Activated T-helper 2 cell treated with anti-CD3 and anti-CD28 coated beads, Interferon-gamma antibody, Interleukin-2, Interleukin-4, amounts not matched to agents 10 μg/mL and 5 μg/mL and 100 μg/mL, durations not matched to agents 14 hours and 24 hours and 36 hours (primary cell): Measurements from ENCODE around the gene GGACT. TPM values are rescaled to one million over a fixed set of nuclear protein-coding genes. Genes with fewer than 3 reads are reported as not detected.

Experiments used
- DNase-seq: peaks from one replicate; pipeline ENCODE4 v3.0.0; 2021; ENCODE audit warnings: low spot score
- H3K27ac Mint-ChIP-seq: one replicate; pipeline ENCODE4 v1.8.0; 2021; ENCODE audit warnings: mixed read lengths
- H3K27me3 Mint-ChIP-seq: one replicate; pipeline ENCODE4 v1.8.0; 2021; ENCODE audit warnings: low read depth, mixed read lengths
- H3K36me3 Mint-ChIP-seq: one replicate; pipeline ENCODE4 v1.8.0; 2021; ENCODE audit warnings: low read depth, mixed read lengths
- H3K4me1 Mint-ChIP-seq: one replicate; pipeline ENCODE4 v1.8.0; 2021; ENCODE audit warnings: low read depth, mixed read lengths
- H3K4me3 Mint-ChIP-seq: one replicate; pipeline ENCODE4 v1.8.0; 2021; ENCODE audit warnings: low read depth, mild to moderate bottlenecking, moderate library complexity, mixed read lengths
- H3K9me3 Mint-ChIP-seq: one replicate; pipeline ENCODE4 v1.8.0; 2021; ENCODE audit warnings: mixed read lengths
- intact Hi-C: fragments of 100-400 bp; cut with micrococcal nuclease; formaldehyde crosslinking; loops from one replicate; pipeline ENCODE4 v1.15.1; 2023
- total RNA-seq: library from RNA; stranded (reverse); gene quantifications from 2 replicates; pipeline ENCODE4 v1.2.3, GENCODE V29; 2022

GGACT gene
- total RNA-seq, 1 donor from 2014 or later: 5.5 TPM

DNA sequence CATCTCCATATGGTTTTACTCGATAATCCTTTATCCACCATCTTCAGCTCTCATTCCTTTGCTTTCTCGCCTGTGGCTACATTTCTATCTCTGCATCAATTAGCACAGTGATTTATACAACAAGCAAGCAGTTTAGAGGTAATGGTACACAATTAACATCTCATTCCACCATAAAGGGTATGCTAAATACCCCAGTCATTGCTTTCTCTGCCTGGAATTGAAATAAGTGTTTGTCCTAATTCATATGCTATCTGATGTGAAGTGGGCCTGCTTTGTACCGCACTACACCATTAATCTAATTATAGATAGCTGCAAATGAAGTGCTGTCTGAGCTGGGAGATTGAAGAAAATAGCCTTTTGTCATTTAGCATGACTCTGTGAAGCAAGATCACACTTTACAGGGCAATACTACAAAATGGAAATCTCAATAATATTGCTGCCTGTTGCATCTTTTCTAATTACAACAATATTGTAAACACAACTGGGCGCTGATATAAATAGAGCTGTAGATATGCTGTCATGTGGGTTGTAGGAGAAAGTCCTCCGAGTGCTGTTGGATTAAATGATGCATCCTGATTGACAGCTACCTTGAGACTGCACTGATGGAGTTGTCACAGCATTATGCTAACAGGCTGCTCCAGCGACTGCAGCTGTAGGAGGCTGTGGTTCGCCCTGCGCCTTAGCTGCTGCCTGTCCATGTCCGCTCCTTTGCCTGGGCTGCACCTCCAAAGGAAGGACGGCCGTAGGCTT lies 78.2 kb downstream of the GGACT start:
- H3K4me1 Mint-ChIP-seq: peaks cover 25% of the 10 kb centered on the region
- H3K27me3 Mint-ChIP-seq: peaks cover 51% of the 10 kb centered on the region

DNA sequence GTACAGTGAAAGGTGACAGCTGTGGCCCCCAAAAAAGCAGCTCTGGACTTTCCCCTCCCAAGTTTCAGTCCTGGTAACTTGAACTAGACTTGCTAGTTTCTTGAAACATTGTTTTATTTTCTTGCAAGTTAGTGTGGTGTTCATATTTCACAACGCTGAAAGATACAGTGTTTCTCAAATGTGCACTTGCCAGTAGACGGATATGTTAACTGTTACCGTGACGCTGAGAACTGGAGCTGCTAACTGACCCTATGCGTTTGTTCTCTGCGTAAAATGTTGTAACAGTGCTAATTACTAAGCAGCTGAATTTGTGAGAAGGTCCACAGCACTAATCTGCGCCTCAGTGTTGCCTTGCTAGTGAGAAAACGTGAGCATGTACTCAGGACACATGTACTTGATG lies 79.6 kb downstream of the GGACT start:
- H3K4me3 Mint-ChIP-seq: no peak overlapping the region
- no peaks in the 10 kb centered on the region for H3K36me3 Mint-ChIP-seq
- no peaks in the 10 kb centered on the region for H3K9me3 Mint-ChIP-seq
- DNase-seq: no peak
- peaks cover 56% of the 10 kb centered on the region for H3K27me3 Mint-ChIP-seq
- H3K27ac Mint-ChIP-seq: no peak overlapping the region
- peaks cover 21% of the 10 kb centered on the region for H3K4me1 Mint-ChIP-seq
- intact Hi-C loops: no loop called here

More for the DNA sequence above, 78.2 kb downstream of the GGACT start:
- Mint-ChIP-seq H3K4me3 (no peak overlapping the region), H3K9me3 (no peaks in the 10 kb centered on the region), H3K36me3 (no peaks in the 10 kb centered on the region), H3K27ac (no peak overlapping the region)
- intact Hi-C loops: loop anchor here (5.0 kb wide), 2 partner anchors 273 to 513 kb away; no protein-coding TSS in a partner anchor
- DNase-seq: no peak

DNA sequence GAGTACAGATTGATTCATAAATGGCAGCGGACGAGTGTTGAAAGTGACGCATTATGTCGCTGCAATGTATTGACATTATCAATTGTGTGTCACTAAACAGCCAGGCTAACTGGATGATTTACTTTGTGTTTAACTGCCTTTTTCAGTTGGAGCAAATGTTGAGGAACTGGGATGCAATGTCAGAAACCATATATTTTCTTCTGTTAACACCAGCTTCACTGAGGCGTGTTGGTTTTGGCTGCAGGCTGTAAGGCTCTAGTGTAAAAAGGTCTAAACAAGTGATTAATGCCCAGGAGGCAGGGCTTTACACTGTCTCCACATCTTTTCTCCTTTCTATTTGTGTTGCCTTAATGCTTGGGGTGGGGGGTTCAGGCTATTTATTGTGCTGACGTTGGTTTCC lies 80.1 kb downstream of the GGACT start:
- H3K4me1 Mint-ChIP-seq: peaks cover 21% of the 10 kb centered on the region
- H3K36me3 Mint-ChIP-seq: no peaks in the 10 kb centered on the region
- intact Hi-C loops: no loop called here
- no peak for DNase-seq
- no peaks in the 10 kb centered on the region for H3K9me3 Mint-ChIP-seq
- no peak overlapping the region for H3K4me3 Mint-ChIP-seq
- H3K27me3 Mint-ChIP-seq: peaks cover 53% of the 10 kb centered on the region
- no peak overlapping the region for H3K27ac Mint-ChIP-seq

DNA sequence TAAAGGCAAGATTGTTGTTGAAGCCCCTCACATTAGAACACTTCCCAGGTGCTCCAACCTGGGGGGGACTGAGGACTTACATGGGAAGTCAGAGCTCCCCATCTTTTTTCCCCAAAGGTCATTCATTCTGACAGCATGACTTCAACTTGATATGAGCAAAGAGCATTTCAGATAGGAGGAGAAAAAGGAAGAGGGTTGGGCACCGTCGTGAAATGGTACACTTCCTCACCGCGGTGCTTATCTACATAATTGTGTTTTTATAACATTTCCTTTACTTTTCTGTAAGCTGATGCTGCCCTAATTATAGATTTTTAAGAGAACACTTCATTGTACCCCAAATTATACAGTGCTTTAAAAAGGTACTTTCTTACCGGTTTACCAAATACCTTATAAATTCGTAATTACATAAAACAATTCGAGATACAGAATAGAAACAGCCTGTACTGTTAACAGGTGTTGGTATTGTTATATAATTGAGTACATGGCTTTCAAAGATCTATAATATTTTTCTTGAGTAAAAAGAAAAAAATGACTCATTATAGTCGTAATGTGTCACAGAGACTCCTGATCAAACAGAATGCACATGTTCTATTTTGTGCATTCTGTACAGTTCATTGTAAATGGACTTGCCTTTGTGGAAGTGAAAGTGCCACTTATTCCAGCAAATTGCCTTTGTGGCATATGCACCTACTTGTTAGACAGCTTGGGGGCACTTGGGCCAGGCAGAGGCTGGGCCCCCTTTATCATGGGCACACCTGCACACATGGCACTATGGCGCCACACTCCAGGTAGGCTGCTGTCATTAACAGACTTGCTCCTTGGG lies 81.8 kb downstream of the GGACT start:
- no peak for DNase-seq
- no peaks in the 10 kb centered on the region for H3K36me3 Mint-ChIP-seq
- peaks cover 23% of the 10 kb centered on the region for H3K4me1 Mint-ChIP-seq
- H3K27ac Mint-ChIP-seq: peak overlapping the region; percentile 81
- H3K27me3 Mint-ChIP-seq: peaks cover 50% of the 10 kb centered on the region
- intact Hi-C loops: loop anchor here (1.0 to 2.0 kb wide), 4 partner anchors 72 to 418 kb away; partner anchors contain the start of gene PCCA
- no peaks in the 10 kb centered on the region for H3K9me3 Mint-ChIP-seq
- peak overlapping the region; percentile 65 for H3K4me3 Mint-ChIP-seq

DNA sequence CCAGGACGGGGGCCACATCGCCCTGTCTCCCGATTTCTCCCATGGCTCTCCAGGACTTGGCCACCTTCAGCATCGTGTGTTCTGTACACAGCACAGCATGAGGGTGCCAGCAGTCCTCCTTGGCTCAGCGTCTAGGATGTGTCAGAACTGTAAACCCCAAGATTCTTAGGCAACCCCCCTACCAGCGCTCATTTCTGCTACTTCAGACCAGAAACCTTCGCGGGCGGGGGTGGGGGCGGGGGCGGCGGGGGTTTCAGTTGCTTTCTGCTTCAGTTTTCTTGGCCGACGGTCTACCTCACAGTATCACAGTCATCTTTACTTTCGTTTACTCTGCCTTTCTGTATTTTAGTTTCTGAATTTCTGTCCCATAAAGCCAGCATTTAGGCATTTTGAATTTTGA lies 82.4 kb downstream of the GGACT start:
- no peaks in the 10 kb centered on the region for H3K9me3 Mint-ChIP-seq
- H3K27me3 Mint-ChIP-seq: peaks cover 44% of the 10 kb centered on the region
- DNase-seq: no peak
- peaks cover 20% of the 10 kb centered on the region for H3K4me1 Mint-ChIP-seq
- peak overlapping the region; percentile 65 for H3K4me3 Mint-ChIP-seq
- H3K36me3 Mint-ChIP-seq: no peaks in the 10 kb centered on the region
- peak overlapping the region; percentile 81 for H3K27ac Mint-ChIP-seq
- intact Hi-C loops: loop anchor here (1.0 to 2.0 kb wide), 4 partner anchors 71 to 417 kb away; partner anchors contain the start of gene PCCA

DNA sequence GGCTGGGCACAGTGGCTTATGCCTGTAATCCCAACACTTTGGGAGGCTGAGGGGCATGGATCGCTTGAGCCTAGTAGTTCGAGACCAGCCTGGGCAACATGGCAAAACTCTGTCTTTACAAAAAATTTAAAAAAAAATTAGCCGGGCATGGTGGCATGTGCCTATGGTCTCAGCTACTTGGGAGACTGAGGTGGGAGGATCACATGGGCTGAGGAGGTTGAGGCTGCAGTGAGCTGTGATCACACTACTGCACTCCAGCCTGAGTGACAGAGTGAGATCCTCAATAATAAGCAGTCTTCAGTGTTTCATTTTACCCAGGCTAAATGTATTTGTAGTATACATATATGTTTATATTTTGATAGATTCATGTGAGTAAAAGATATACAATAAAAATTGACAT lies 85.0 kb downstream of the GGACT start:
- DNase-seq: no peak
- Mint-ChIP-seq H3K36me3 (no peaks in the 10 kb centered on the region), H3K4me3 (no peak overlapping the region), H3K4me1 (peaks cover 20% of the 10 kb centered on the region), H3K9me3 (no peaks in the 10 kb centered on the region), H3K27ac (no peak overlapping the region), H3K27me3 (peaks cover 32% of the 10 kb centered on the region)
- intact Hi-C loops: no loop called here

DNA sequence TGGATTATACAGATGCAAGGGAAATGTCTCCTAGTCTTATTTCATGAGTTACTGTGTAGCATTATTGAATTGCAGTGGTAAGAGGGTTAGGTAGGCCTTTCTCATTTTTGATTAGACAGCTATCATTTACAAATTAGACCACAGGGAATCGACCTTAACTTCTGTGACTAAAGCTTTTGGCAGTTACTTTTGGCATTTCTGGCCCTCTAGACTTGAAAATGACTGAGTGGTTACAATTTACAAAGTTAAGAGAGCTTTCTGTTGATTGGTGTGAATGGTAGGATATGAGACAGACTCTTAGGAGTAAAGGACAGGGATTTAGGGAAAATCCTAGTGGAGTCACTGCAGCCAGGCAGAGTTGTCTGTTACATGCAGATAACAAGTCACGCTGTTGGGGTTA lies 86.1 kb downstream of the GGACT start:
- intact Hi-C loops: no loop called here
- Mint-ChIP-seq H3K4me1 (peaks cover 20% of the 10 kb centered on the region), H3K27me3 (peaks cover 30% of the 10 kb centered on the region), H3K4me3 (no peak overlapping the region), H3K36me3 (no peaks in the 10 kb centered on the region), H3K27ac (no peak overlapping the region), H3K9me3 (no peaks in the 10 kb centered on the region)
- no peak for DNase-seq

DNA sequence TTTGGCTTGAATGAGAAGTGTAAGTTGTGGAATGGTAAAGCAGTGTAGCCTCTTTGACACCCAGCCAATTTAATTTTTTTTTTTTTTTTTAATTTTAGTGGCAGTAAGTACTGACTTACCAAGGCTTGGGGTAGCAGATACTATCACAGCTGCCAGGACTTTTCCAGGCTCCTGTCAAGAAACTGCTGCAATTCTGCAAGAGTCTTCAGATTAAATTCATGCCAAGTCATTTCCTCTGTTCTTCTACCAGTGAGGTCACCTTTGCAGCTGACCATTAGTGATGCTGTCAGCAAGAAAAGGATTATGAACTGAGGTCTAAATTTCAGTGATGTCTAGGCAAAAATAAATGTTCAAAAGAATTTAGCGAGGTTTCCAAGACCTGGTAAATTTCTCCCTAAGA lies 91.2 kb downstream of the GGACT start:
- intact Hi-C loops: no loop called here
- Mint-ChIP-seq H3K4me3 (no peak overlapping the region), H3K36me3 (no peaks in the 10 kb centered on the region)

DNA sequence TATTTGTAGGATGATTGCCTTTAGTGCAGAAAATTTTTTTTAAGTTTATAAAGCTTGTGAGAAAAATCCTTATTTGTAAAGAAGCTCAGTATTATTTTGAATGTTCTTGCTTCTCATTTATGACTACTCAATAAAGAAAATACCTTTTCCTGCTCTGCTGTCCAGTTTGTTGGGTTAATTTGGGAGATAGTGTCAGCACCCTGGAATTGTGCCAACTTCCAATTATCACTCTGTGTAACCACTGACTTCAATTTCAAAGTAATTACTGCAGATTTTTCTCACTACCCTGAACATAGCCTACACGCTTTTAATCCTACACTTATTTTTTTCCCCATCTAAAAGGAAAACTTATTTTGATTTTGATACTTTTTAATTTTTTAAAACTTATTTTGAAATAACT lies 93.1 kb downstream of the GGACT start:
- DNase-seq: no peak
- H3K27me3 Mint-ChIP-seq: peaks cover 28% of the 10 kb centered on the region
- H3K4me1 Mint-ChIP-seq: peaks cover 3% of the 10 kb centered on the region
- intact Hi-C loops: no loop called here
- no peak overlapping the region for H3K4me3 Mint-ChIP-seq
- no peaks in the 10 kb centered on the region for H3K36me3 Mint-ChIP-seq
- no peak overlapping the region for H3K27ac Mint-ChIP-seq
- H3K9me3 Mint-ChIP-seq: no peaks in the 10 kb centered on the region

More for the DNA sequence above, 91.2 kb downstream of the GGACT start:
- Mint-ChIP-seq H3K27ac (no peak overlapping the region), H3K4me1 (peaks cover 3% of the 10 kb centered on the region), H3K27me3 (peaks cover 31% of the 10 kb centered on the region), H3K9me3 (no peaks in the 10 kb centered on the region)
- no peak for DNase-seq

DNA sequence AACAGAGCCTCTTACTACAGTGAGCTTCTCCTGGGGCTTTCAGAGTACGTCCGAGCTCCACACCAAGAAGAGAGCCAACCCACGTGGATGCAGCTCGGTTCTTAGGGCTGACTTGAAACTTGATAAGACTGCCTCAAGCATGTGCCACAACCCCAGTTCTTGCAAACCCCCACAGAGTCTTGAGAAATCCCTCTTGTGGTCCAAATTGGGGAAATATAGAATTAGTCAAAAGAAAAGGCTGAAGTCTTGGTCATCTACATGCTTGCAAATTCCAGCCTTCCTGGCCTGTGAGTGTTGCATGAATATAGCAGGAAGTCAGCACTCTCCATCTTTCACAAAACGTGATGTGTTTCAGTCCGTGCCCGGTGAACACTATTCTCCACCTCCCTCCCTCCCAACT lies 95.2 kb downstream of the GGACT start:
- Mint-ChIP-seq H3K4me1 (no peaks in the 10 kb centered on the region), H3K27ac (no peak overlapping the region), H3K27me3 (peaks cover 19% of the 10 kb centered on the region), H3K9me3 (no peaks in the 10 kb centered on the region), H3K36me3 (no peaks in the 10 kb centered on the region), H3K4me3 (no peak overlapping the region)
- no peak for DNase-seq
- intact Hi-C loops: no loop called here

DNA sequence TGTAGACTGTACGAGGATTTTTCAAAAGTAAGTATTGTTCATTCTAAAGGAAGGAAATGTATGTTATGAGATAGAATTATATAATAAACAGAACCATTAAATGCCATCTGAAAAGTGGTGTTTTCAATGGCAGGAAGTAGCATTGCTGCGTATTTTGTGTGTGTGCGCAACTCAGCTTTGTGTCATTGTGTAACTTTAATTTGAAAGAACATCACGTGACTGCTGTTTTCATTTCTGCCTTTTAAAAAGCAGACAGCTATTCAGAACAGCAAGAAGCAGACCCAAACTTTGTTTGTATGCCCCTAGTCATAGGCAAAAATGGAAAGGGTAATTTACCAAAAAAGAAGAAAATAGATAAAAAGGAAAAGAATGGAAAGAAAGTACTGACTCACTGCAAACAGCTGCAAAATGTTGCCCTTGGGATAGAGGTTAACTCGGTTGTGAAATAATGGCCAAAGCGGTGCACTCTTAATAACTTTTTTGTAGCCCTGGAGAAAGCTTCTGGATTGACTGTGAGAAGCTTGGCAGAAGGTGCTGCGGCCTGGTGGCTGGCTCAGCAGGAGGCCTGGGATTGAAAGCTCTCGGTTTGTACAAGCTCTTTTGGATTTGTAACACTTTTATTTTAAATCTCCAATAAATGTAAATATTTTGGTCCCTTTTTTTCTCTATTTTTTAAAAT lies 97.3 kb downstream of the GGACT start:
- Mint-ChIP-seq H3K4me3 (no peak overlapping the region), H3K36me3 (no peaks in the 10 kb centered on the region), H3K9me3 (no peaks in the 10 kb centered on the region), H3K27me3 (peaks cover 11% of the 10 kb centered on the region), H3K27ac (no peak overlapping the region), H3K4me1 (no peaks in the 10 kb centered on the region)
- DNase-seq: no peak
- intact Hi-C loops: no loop called here

DNA sequence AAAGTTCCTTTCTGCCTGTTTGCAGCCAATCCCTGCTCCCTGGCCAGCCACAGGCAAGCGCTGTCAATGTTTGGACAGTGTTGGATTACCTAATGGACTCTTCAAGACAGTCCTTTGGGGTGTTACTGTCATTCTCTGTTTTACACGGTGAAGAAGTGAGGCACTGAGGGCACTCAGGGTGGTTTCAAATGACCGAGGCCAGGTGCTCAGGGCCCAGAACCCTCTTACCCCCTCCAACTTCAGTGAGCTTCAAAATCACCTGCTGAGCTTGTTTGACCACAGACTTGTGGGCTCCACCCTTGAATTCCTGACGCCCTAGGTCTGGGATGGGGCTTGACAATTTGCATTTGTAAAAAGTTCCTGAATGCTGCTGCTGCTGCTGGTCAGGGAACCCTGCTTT lies 97.9 kb downstream of the GGACT start:
- Mint-ChIP-seq H3K36me3 (no peaks in the 10 kb centered on the region), H3K27ac (no peak overlapping the region), H3K27me3 (peaks cover 7% of the 10 kb centered on the region), H3K4me3 (no peak overlapping the region), H3K9me3 (no peaks in the 10 kb centered on the region), H3K4me1 (no peaks in the 10 kb centered on the region)
- DNase-seq: no peak
- intact Hi-C loops: no loop called here
